HG03342 (cell line): ENCODE results near the gene RIMS4.

Experiments used
- ATAC-seq: cut with Tn5 transposase; IDR thresholded peaks from one replicate; pipeline ENCODE4 v1.9.1; 2021; ENCODE audit warnings: mild to moderate bottlenecking, moderate library complexity; ENCODE audit not compliant: unreplicated experiment

RIMS4 gene

DNA sequence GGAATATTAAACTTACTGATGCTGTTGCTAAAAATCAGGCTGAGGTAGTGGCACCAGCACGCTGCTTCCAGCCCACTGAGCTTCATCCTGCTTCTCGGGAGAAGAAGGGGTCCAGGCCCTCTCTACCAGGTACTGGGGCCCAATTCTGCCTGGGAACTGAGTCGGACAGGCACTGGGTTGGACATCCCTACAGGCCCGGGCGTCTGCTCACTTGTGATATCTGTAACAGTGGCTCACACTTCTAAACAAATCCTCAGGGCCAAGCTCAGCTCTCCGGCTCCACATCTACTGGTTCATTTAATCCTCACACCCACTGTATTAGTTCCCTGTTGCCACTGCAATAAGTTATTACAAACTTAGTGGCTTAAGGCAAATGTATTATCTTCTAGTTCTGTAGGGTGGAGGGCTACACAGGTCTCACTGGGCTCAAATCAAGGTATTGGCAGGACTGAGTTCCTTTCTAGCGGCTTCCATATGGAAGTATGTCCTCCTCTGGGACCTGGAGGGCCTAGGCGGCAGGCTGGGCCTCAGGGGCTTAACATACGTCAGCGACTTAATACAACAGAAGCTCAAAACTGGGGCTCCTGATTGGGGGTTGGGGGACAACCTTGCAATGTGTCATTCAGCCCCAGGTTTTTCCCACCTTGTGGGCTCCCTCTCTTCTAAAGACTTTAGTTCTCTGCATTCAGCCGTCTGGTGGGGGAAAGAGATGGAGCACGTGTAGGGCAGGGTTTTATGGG, 66.3 kb downstream of the RIMS4 start:
- no peak for ATAC-seq

- ATAC-seq: no peak
Observed at GRCh38 chr20:44743080-44743701, 67.2 kb downstream of the RIMS4 start.

DNA sequence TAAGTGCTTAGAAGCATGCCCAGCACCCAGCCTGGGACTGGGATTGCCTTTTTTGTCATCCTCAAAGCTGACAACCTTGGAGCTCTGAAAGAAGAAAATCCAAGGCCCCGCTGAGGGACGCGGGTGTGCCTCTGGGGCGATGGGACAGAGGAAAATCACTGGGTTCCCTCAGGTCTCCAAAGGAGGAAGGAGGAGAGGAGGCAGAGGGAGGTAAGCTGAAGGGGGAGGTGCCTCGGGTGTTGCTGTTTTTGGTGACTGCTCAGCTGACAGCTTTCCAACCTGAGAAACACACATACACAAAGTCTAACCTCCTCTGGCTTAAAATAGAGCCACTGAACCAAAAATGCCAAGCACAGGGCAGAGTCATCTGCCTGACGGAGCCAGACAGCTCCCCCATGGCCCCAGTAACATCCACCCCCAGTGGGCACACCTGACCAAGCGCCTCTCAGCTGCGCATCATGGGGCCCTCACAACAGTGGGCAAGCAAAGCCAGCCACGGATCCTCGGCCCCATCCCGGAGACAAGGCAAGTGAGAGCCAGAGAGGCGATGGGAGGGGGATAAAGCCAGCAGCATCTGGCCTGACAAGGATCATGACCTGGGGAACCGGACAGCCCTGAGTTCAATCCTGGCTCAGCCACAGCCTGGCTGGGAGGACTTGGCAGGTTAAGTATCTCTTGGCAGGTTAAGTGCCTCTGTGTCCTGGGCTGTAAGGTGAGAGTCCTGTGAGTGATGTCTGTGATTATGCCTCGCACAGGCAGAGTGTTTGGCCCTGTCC, 67.9 kb downstream of the RIMS4 start:
- no peak for ATAC-seq

GRCh38 chr20:44739942-44740341, 70.4 kb downstream of the RIMS4 start:
- no peak for ATAC-seq

- no peak for ATAC-seq
Observed at GRCh38 chr20:44738813-44739477, 71.4 kb downstream of the RIMS4 start.

GRCh38 chr20:44737116-44737515, 73.2 kb downstream of the RIMS4 start:
- ATAC-seq: no peak

DNA sequence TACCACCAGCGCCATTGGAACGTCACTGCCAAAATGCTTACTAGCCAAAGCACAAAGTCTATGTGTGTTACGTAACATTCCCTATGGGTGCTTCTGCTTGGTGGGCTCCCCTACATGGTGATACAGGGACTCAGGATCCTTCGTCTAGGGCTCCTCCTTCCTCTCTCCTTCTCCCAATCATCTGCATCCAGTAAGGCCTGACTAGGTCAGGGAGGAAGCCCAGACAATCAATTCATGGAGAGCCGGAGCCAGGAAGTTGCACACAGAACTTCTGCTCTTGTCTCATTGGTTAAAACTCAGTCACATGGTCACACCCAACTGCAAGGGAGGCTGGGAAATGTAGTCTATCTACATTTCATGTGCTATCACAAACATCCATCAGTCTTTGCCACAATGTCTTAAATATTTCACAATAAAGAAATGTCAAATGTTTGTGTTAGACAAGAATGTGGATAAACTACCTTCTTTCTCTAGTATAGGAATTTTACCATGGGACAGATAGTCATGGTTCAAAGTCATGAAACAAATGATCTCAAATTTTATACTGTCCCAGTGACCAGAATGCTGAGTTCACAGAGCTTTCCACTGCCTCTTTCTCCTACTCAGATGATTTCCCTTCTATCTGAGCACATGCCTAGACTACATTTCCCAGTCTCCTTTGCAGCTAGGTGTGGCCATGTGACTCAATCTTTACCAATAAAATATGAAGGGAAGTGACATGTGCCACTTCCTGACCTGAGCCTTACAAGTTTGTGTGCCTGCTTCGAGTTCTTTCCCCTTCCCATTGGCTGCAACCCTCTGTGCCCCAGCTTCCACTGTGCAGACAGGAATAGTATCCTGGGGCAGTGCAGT, 74.0 kb downstream of the RIMS4 start:
- ATAC-seq: no peak

GRCh38 chr20:44735816-44736169, 74.6 kb downstream of the RIMS4 start:
- no peak for ATAC-seq

DNA sequence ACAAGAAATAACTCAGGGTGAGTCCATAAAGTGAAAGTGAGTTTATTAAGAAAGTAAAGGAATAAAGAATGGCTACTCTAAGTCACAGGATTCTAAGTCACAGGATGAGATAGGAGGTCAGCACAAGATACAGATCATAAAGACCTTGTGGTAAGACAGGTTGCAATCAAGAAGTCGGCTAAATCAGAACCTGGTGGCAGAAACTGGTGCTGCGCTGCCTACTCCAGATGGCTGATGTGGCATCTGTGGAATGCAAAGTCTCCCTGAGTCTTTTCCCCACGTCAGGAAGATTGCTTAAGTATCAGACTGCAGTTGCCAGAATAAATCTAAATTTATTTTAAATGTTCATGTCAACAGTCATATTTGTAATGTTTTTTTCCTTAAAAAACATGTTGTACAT, 75.4 kb downstream of the RIMS4 start:
- no peak for ATAC-seq

- no peak for ATAC-seq
Observed at GRCh38 chr20:44733341-44734069, 76.8 kb downstream of the RIMS4 start.

GRCh38 chr20:44732327-44732726, 78.0 kb downstream of the RIMS4 start:
- no peak for ATAC-seq

- ATAC-seq: no peak
Observed at GRCh38 chr20:44731657-44732056, 78.7 kb downstream of the RIMS4 start.

GRCh38 chr20:44730441-44730840, 79.9 kb downstream of the RIMS4 start:
- no peak for ATAC-seq

DNA sequence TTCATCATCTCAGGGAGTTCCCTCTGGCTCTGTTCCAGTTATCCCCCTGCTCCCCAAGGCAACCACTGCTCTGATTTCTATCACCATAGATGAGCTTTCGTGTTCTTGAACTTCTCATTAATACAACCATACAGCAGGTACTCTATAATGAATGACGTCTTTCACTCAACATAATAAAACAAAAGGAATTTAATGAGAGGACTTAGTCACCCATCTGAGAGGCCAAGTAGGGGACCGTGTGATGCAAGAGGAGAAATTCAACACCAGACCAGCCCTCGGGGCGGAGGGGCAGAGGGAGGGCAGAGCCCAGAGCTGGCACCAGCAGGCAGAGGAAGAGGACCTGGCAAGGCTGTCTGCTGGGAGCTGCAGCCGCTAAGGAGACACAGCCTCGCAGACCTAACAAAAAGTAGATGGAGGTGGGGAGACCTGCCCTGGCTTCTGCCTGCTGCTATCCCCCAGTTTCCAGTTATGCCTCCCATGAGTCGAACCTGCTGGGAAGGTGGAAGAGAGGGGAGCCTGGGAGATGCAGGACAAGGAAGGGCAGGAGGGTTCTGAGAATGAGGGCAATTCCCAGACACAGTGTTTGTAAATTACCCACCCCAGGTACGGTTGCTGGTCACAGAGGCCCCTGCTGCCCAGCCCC, 81.4 kb downstream of the RIMS4 start:
- ATAC-seq: no peak

DNA sequence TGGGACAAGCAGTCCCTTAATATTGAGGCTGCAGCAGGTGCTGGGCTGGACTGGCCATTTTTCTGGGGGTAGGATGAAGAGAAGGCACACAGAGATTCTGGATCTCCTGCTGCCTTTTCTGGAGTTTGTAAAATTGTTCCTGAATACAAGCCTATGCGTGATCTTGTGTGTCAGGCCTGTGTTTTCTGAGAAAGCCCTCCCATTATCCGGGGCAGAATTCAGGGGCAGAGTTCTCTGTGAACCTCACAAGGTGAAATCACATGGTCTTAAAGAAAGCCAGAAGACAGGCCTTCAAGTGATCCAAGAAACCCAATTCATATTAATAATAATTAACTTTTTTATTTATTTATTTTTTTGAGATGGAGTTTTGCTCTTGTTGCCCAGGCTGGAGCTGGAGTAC, 82.7 kb downstream of the RIMS4 start:
- no peak for ATAC-seq

DNA sequence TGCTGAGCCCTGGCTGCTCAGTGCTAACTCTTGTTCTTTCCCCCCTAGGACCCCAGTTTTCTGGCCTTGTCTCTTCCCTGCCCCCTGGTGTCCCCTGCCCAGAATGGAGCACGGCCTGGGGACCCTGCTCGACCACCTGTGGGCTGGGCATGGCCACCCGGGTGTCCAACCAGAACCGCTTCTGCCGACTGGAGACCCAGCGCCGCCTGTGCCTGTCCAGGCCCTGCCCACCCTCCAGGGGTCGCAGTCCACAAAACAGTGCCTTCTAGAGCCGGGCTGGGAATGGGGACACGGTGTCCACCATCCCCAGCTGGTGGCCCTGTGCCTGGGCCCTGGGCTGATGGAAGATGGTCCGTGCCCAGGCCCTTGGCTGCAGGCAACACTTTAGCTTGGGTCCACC, 83.3 kb downstream of the RIMS4 start:
- ATAC-seq: no peak

GRCh38 chr20:44725837-44726236, 84.5 kb downstream of the RIMS4 start:
- no peak for ATAC-seq

DNA sequence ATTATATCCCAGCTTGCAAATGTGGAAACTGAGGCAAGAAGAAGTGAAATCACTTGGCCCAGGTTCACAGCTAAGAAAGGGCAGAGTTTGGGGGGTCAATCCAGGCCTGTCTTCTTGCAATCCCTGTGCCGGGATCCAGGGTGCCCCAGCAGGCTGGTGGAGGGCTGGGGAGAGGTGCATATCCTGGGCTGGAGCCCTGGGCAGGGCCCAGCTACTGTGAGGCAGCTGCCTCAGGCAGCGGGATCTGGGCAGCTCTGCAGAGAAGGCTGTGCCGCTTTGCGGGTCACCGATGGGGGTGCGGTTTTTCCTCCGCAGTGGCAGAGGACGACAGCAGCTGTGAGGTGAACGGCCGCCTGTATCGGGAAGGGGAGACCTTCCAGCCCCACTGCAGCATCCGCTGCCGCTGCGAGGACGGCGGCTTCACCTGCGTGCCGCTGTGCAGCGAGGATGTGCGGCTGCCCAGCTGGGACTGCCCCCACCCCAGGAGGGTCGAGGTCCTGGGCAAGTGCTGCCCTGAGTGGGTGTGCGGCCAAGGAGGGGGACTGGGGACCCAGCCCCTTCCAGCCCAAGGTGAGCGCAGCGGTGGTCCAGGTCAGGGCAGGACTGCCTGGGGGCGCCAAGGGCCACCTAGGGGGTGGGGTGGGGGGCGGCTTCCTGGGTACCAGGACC, 85.8 kb downstream of the RIMS4 start:
- ATAC-seq: no peak

- ATAC-seq: no peak
Observed at GRCh38 chr20:44723798-44724362, 86.5 kb downstream of the RIMS4 start.
